Upper lobe of left lung (tissue), 4 donors: Measurements from ENCODE around the gene S1PR5.

Experiments
- CTCF ChIP-seq, 6 experiments: fragments of 450-650 bp in 4 of 6; fragments of 200-600 bp in 2 of 6; sonication (generic) in 2 of 6; IDR thresholded peaks; one replicate each; pipeline ENCODE4 v1.5.1; 2016 to 2019; ENCODE audit warnings: antibody characterized with exemption in 6 of 6
- EP300 ChIP-seq, 4 donors: sonication (generic); formaldehyde crosslinking; IDR thresholded peaks; one replicate each; pipeline ENCODE4 v1.5.1; 2017; ENCODE audit warnings: antibody characterized with exemption in 4 of 4, control low read depth in 2 of 4
- POLR2A ChIP-seq, 4 donors: fragments of 450-650 bp; IDR thresholded peaks; one replicate each; pipeline ENCODE4 v1.5.1; 2016 to 2017; ENCODE audit warnings: antibody characterized with exemption in 4 of 4, mild to moderate bottlenecking in 2 of 4
- POLR2AphosphoS5 ChIP-seq, 2 donors: sonication (generic); formaldehyde crosslinking; IDR thresholded peaks; one replicate each; pipeline ENCODE4 v1.5.1; 2017; ENCODE audit warnings: antibody characterized with exemption in 2 of 2

- TF ChIP-seq CTCF (IDR thresholded peaks at IDR 0.05) (peak in 1 of 6 experiments; percentile 2), EP300 (IDR thresholded peaks at IDR 0.05) (no peak), POLR2A (IDR thresholded peaks at IDR 0.05) (no peak), POLR2AphosphoS5 (IDR thresholded peaks at IDR 0.05) (no peak)
These were observed 38.3 kb upstream of the S1PR5 start for GRCh38 chr19:10555610-10555973.
